GM10266 (cell line): Measurements from ENCODE around the gene B3GALT6.

ENCODE experiments used
- DNase-seq: peaks from one replicate; pipeline ENCODE4 v3.0.0; 2012; ENCODE audit errors: extremely low spot score
- CTCF ChIP-seq: IDR thresholded peaks from 2 replicates; pipeline ENCODE4 v1.5.1; 2012; ENCODE audit warnings: mild to moderate bottlenecking, low read depth; ENCODE audit not compliant: control insufficient read depth, insufficient read depth; ENCODE audit errors: missing control alignments

Gene B3GALT6

GRCh38 chr1:1259540-1259939, 27.5 kb downstream of the B3GALT6 start:
- TF ChIP-seq CTCF: no peak
- no peak for DNase-seq

- TF ChIP-seq CTCF: no peak
- DNase-seq: no peak
These were observed 28.0 kb downstream of the B3GALT6 start for GRCh38 chr1:1259951-1260600.

- TF ChIP-seq CTCF: no peak
- DNase-seq: no peak
These were observed 29.0 kb downstream of the B3GALT6 start for GRCh38 chr1:1260843-1261560.

GRCh38 chr1:1262071-1262470, 30.0 kb downstream of the B3GALT6 start:
- no peak for TF ChIP-seq CTCF
- DNase-seq: no peak

GRCh38 chr1:1262758-1263157, 30.7 kb downstream of the B3GALT6 start:
- DNase-seq: no peak
- TF ChIP-seq CTCF: no peak

GRCh38 chr1:1264026-1264425, 32.0 kb downstream of the B3GALT6 start:
- TF ChIP-seq CTCF: no peak
- no peak for DNase-seq

- no peak for DNase-seq
- TF ChIP-seq CTCF: no peak
These were observed 32.8 kb downstream of the B3GALT6 start for GRCh38 chr1:1264868-1265272.
